GM21786 (cell line): ENCODE data around the gene STRA8.

Experiments
- ATAC-seq: cut with Tn5 transposase; IDR thresholded peaks from one replicate; pipeline ENCODE4 v1.9.1; 2021; ENCODE audit not compliant: unreplicated experiment

Gene STRA8

DNA sequence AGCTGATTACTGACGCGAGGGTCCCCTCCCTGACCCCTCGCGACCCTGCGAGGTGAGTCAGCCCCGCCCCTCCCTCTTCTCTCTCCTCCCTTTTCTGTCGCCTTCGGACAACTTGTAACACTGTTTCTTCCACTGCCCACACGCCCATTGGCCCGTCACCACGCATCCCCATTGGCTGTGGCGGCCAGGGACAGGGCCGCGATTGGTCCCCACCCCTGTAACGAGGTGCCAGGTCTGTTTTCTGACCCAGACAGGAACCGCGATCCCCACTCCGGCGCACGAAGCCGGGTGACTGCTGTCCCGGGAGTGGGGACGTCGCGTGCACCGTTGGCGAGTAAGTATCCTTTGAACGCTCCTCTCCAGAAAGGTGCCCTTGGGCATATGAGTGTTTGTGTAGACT lies at the start of gene STRA8:
Gene STRA8, plus strand, starts transcription at position 269 of the 400 bp plus-strand sequence. CDS start 6,687 bp downstream, outside the sequence.
- no peak for ATAC-seq

- no peak for ATAC-seq
These were observed 49.3 kb upstream of the STRA8 start for GRCh38 chr7:135184254-135184841.

DNA sequence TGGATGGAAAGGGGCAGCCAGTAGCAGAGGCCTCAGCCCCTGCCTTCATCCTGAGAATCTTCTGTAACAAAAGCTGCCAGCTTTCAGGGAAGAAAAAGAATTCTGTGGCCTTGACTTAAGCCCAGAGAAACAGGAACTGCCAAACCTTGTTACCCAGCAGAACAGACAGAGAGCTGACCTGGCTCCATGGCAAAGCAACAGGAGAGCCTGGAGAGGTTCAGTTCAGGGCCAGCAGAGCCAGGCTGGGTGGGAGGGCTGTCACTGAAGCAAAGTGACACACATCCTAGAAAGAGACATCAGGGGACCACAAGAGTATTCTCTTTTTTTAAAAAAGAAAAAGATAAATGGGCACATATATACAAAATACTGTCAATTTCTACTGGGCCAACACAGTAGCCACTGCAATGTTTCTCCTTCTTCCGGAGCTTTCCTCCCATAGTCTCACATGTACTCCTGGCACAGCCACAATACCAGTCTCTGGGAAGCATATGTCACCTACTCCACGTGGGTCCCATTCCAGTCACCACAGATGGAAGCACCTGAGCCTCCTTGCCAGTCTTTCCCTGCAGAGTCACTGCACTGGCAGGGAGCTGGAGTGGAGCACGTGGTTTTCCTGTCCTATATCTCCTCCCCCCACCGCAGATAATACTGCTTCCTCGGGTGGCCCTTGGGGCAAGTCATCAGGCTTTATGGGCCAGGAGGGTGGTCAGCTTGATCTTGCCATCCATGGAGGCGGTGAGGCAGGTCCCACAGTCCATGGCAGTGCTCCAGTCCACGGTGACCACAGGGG lies 48.0 kb upstream of the STRA8 start:
- no peak for ATAC-seq

DNA sequence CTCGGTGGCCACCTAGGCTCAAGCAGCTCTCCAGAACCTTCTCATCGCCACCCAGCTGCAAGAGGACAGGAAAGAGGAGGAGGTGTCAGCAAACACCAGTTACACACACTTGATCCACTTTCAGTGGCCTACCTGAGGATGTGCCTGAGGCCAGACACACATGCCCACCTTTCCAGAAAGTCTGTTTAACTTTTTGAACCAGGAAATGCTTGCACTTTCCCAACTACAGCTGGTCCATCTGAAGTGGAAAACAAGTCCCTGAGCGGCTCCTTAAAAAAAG lies 47.4 kb upstream of the STRA8 start:
- no peak for ATAC-seq

DNA sequence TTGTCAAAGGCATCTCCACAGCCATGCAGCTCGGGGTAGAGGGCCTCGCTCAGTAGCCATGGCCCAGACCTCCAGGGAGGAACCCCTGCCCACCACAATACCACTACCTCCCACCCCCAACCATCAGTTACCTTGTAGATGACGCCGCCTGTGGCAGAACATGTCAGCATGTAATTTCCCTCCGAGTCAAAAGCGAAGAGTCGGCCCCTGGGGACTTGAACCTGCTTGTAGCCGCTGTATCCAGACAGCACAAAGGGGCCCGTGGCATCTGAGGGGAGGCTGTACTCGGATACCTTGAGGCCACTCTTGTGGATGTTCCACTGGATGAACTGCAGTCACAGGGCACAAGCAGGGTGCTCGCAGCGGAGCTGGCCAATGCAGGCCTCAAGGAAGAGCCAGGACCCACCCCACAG lies 46.8 kb upstream of the STRA8 start:
- peak; percentile 75 for ATAC-seq

GRCh38 chr7:135188298-135188984 lies 45.2 kb upstream of the STRA8 start:
- ATAC-seq, result peak; percentile 31

GRCh38 chr7:135189221-135189662 lies 44.4 kb upstream of the STRA8 start:
- no peak for ATAC-seq

DNA sequence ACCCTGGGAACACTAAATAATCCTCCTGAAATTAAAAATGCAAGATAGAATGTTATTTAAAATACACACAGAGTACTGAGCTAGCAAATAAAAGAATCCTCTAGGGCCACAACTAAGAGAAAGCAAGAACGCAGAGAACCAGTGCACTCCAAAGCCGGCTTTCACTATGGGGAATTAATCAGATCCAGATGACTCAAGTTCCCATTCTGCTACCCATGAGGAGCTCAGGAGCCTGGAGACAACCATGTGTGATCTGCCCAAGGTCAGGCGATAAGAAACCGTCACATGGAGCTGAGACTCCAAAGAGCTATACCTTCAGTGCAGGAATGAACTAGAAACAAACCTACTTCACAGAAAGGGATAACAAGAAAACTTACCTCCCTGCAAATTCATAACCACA lies 43.7 kb upstream of the STRA8 start:
- ATAC-seq, result no peak

- ATAC-seq, result no peak
These were observed 42.9 kb upstream of the STRA8 start for GRCh38 chr7:135190703-135191102.

DNA sequence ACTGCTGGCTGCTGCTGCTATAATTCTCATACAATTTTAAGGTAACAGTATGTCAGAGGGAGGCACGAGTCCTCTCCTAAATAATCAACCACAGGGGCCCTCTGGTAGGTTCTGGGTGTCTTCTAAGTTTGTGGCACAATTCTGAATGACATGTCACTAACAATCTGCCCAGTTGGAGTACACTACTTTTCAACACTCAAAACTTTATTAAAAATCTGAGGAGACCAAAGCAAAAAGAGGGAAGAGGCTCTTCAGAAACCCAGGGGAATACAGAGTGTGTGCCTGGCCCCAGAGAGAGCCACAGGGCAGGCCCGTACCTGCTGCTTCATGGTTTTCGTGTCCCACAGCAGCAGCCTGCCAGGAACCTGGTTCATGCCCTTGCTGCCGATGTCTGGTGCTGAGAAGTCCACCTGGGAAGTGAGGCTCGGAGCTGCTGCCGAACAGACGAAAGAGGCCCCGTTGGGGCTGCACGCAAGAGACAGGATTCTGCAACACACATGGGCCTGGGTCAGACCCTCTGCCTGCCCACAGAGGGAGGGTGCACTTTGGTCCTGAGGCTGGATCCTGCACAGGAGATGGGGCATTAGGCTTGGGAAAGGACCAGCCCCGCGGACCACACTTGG lies 40.6 kb upstream of the STRA8 start:
- ATAC-seq, result no peak

DNA sequence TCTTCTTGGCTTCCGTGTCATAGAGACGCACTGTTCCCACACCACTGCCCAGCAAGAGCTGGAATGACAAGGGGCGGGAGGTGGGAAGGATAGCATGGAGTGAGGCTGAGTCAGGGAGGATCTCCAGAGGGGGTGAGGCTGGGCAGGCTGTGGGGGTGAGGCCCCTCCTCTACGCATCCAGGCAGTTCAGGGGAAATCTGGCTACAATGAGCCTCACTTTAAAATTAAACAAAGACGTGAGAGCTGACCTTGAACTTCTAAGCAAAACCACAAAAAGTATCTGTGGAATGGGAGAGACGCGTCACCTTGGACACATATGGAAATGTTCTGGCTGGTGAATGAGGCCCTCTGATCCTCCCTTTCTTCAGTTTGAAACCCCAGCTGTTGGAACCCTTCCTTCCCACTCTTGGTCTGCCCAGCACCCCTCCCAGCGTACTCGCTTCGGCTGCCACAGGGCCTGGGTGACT lies 40.0 kb upstream of the STRA8 start:
- ATAC-seq, result no peak

DNA sequence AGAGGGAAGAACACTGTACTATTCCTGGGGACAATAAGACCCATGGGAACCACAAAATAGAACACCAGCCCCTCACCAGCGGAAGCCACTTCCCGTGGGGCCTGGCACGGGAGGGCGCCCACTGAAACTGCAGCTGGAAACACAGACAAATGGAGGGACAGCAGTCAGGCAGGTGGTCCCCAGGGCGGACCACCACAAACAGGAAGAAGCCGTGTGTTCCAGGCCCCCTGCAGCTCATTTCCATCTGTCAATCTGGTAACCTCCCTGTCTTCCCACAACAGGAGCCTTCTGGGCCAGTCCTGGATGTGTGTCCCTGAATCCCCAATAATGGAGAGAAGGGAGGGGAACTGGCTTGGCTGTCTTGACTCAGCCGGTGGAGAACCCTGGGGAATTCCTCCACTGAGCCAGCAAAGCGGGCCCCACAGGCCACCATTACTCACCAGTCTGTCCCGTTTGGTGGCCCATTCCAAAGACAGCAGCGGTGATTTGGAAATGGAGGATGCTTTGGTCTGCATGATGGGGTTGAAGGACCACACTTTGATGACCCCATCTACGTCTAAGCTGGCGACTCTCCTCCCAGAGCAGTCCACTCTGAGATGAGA lies 39.0 kb upstream of the STRA8 start:
- ATAC-seq, result no peak

DNA sequence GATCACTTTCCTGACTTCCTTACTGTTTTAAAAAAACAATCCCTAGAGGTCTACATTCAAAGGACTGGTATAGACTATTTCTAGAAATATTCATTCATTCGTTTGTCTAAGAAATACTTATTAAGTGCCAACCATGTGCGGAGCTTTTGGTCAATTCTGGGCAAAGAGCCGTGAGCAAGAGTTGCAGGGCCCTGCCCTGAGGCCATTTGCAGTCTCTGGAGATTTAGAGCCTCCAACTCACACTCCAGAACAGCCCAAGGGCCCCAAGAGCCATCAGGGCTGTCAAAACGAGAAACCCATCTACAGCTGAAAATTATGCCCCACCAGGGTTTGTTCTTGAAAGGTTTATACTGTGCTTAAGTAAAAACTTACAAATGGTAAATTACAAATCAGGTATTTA lies 38.5 kb upstream of the STRA8 start:
- ATAC-seq, result no peak

DNA sequence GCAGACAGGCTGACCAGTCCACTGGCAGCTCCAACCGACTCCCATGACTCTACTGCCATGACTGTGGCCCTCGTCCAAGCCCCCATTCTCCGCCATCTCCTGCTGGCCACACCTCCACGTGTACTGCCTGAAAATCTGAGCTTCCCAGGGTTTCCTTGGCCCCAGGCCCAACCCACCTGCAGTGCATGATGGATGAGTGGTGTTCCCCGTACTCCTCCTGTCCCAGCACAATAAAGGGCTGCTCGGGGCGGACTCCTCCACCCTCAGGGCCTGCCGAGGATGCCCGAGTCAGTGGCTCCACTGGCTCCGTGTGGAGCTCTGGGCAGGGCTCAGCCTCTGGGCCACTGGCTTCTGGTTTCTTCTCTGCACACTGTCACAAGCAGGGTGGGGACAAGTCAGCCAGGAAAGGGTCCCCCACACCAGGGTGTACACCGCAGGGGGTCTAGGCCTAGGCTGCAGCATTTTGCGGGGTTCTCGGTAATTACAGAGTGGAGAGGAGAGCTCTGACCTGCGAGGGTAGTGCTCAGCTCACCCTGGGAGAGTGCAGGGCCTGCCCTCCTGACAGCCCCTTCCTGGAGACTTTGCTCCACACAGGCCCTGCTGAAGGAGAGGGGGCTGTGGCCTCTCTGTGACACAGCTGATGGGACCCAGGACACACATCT lies 37.5 kb upstream of the STRA8 start:
- no peak for ATAC-seq

GRCh38 chr7:135197343-135197742 lies 36.3 kb upstream of the STRA8 start:
- ATAC-seq, result no peak

GRCh38 chr7:135197906-135198655 lies 35.6 kb upstream of the STRA8 start:
- ATAC-seq, result no peak

DNA sequence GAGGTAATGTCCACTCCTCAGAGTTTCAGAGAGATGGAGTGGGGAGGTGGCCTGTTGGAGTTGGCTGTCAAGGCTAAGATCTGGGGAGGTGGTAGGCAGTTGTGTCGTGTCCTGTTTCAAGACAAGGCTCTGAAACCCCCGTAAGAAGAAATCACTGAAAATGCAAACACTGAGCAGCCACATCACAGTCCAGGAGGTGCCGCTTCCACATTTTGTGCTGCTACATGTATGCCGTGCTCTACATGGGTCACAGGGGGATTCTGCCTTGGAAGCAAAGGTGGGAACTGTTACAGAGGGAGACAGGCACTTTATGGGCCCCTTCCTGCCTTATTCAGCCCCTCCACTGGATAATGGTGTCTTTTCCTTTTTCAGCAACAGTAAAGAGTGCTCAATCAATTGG lies 34.2 kb upstream of the STRA8 start:
- ATAC-seq, result no peak

DNA sequence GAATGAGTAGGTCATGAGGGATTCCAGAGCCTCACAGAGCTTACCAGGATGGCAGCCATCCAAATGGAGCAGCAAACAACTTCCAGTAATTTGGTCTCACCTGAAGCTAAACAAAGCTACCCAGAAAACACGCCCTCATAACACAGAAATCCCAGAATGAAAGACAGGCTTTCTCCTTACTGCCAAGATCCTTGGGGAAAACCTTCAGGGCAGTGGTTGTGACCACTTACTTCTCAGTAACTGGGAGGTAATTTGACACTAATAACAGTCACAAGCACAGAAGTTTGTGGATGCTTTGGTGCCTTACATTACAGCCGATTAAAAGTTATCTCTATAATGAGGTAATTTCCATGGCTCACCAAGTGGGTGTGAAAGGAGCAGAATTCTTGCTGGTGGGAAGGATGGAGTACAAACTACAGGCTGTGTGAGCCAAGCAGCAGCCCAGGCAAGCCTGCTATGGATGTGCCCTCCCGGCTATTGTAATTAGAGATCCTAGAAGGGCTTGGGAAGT lies 32.8 kb upstream of the STRA8 start:
- ATAC-seq, result no peak

GRCh38 chr7:135201350-135201749 lies 32.3 kb upstream of the STRA8 start:
- no peak for ATAC-seq

DNA sequence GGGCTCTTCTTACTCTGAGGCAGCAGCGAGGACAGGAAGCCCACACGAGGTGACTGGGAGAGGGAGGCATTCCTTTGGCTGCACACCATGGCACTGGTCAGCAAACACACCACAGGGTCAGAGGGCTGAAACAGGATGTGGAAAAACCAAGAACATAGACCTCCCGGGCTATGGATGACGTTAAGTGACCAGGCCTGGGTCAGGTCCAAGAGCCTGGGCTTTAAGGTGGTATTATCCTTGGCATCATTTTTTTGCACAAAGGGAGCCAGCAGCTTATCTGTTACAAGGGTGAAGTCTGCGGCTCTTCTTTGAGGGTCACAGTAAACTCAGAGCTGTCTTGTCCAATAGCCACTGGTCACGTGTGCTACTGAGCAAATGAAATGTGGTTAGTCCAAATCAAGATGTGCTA lies 29.3 kb upstream of the STRA8 start:
- no peak for ATAC-seq
